Esophagus squamous epithelium (tissue), 5 donors: ENCODE data around the gene DAGLB. TPM values are rescaled to one million over a fixed set of nuclear protein-coding genes. Genes with fewer than 3 reads are reported as not detected.

Experiments
- DNase-seq: peaks from one replicate; lab custom pipeline; 2025; lab: John Stamatoyannopoulos, UW
- H3K27ac ChIP-seq, 4 donors: fragments of 200-600 bp; sonication (generic); one replicate each; pipeline ENCODE4 v1.5.1; 2016 to 2019; ENCODE audit warnings: mild to moderate bottlenecking in 1 of 4
- H3K27me3 ChIP-seq, 4 donors: fragments of 200-600 bp; sonication (generic); 1 replicate in 3 of 4; 2 replicates in 1 of 4; pipeline versions ENCODE4 v1.5.1 to v1.6.0; 2017 to 2021; ENCODE audit warnings: antibody characterized with exemption in 1 of 4
- H3K36me3 ChIP-seq, 3 donors: fragments of 200-600 bp; sonication (generic); one replicate each; pipeline ENCODE4 v1.5.1; 2016 to 2019
- H3K4me1 ChIP-seq, 3 donors: fragments of 200-600 bp; sonication (generic); one replicate each; pipeline ENCODE4 v1.5.1; 2017 to 2019
- H3K4me3 ChIP-seq, 4 donors: fragments of 200-600 bp; sonication (generic); 1 replicate in 3 of 4; 2 replicates in 1 of 4; pipeline ENCODE4 v1.5.1; 2016 to 2019; ENCODE audit warnings: mild to moderate bottlenecking in 2 of 4, moderate library complexity in 1 of 4
- H3K9me3 ChIP-seq, 3 donors: fragments of 200-600 bp; sonication (generic); one replicate each; pipeline ENCODE4 v1.5.1; 2016 to 2019
- POLR2A ChIP-seq, 4 donors: fragments of 450-650 bp; IDR thresholded peaks; one replicate each; pipeline ENCODE4 v1.6.1; 2017; ENCODE audit warnings: antibody characterized with exemption in 4 of 4, mild to moderate bottlenecking in 4 of 4, moderate library complexity in 3 of 4
- WGBS, 2 donors: methylation state at CpG; one replicate each; pipeline ENCODE4 v1.1.5; 2018; 5-methylcytosine and 5-hydroxymethylcytosine counted together
- intact Hi-C: fragments of 100-400 bp; cut with DNase I; formaldehyde crosslinking; loops from one replicate; pipeline ENCODE4 v1.15.0; 2022
- total RNA-seq, 4 donors: library from RNA; depleted of rRNA; stranded (reverse); fragments of >200 nt; gene quantifications; one replicate each; pipeline ENCODE4 v1.1.0, GENCODE V29; 2016
- TF ChIP-seq, protein P1 (sequence below), 6 experiments: fragments of 450-650 bp in 4 of 6; fragments of 200-600 bp in 2 of 6; sonication (generic) in 2 of 6; IDR thresholded peaks; one replicate each; pipeline ENCODE4 v1.5.1; 2016 to 2019; ENCODE audit warnings: antibody characterized with exemption in 6 of 6, mild to moderate bottlenecking in 4 of 6, moderate library complexity in 4 of 6
- donor health status: DM: yes; HTN: yes; CAD: no.

Gene DAGLB
- total RNA-seq, 4 donors from 2014 or later, result 7.1 to 12.4 (median 10.6) TPM

DNA sequence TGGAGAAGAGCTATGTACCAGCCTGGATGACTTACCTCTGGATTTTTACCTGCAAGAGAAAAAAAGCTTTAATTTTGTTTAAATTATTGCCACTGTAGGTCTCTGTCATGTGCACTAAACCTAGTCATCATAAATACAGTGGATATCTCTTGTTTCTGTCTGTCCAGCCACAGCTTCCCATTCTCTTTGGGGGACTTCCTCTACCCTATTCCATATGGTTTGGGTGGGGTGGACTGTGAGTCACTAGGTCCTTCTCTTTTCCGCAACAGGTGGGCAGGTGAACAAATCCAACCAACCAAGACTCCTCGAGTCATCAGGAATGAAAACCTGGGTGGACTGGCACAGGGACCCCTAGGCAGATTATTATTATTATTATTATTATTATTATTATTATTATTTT, 88.0 kb downstream of the DAGLB start:
- Histone ChIP-seq H3K9me3 (no peaks in the 10 kb centered on the region), H3K27ac (no peak overlapping the region), H3K27me3 (no peaks in the 10 kb centered on the region), H3K4me1 (no peaks in the 10 kb centered on the region), H3K4me3 (no peak overlapping the region), H3K36me3 (no peaks in the 10 kb centered on the region)
- WGBS, 2 donors, result 83 to 90% methylated on average over 2 of the region's 2 CpGs
- no peak for DNase-seq
- intact Hi-C loops, result no loop called here
- no peak for TF ChIP-seq POLR2A (IDR thresholded peaks at IDR 0.05)
- TF ChIP-seq, protein P1, sequence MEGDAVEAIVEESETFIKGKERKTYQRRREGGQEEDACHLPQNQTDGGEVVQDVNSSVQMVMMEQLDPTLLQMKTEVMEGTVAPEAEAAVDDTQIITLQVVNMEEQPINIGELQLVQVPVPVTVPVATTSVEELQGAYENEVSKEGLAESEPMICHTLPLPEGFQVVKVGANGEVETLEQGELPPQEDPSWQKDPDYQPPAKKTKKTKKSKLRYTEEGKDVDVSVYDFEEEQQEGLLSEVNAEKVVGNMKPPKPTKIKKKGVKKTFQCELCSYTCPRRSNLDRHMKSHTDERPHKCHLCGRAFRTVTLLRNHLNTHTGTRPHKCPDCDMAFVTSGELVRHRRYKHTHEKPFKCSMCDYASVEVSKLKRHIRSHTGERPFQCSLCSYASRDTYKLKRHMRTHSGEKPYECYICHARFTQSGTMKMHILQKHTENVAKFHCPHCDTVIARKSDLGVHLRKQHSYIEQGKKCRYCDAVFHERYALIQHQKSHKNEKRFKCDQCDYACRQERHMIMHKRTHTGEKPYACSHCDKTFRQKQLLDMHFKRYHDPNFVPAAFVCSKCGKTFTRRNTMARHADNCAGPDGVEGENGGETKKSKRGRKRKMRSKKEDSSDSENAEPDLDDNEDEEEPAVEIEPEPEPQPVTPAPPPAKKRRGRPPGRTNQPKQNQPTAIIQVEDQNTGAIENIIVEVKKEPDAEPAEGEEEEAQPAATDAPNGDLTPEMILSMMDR (IDR thresholded peaks at IDR 0.05), result no peak

Other genes with a start within 250 kb of the DAGLB start
- 10 to 100 TPM; 11.5 to 27.7 (median 12.7) TPM for gene CYTH3, start 175.3 kb downstream of the DAGLB start, total RNA-seq
- gene FAM220A, start 99.0 kb downstream of the DAGLB start, total RNA-seq, result 10 to 100 TPM; 10.6 to 21.2 (median 14.2) TPM
- gene RAC1, start 73.4 kb downstream of the DAGLB start, total RNA-seq, result 100 to 1,000 TPM; 174 to 310 (median 226) TPM
- gene KDELR2, start 36.2 kb upstream of the DAGLB start, total RNA-seq, result 10 to 100 TPM; 53.4 to 92.3 (median 65.8) TPM
- 1 to 10 TPM in 1 of 4 donors, under 1 TPM in 2, not detected in 1; 0.38 to 1.1 (median 0.44) TPM for gene GRID2IP, start 103.5 kb upstream of the DAGLB start, total RNA-seq
- 10 to 100 TPM in 3 of 4 donors, 1 to 10 TPM in 1; 9.4 to 29.4 (median 23.0) TPM for gene ZDHHC4, start 129.5 kb upstream of the DAGLB start, total RNA-seq
- 10 to 100 TPM in 3 of 4 donors, 1 to 10 TPM in 1; 9.2 to 21.9 (median 14.8) TPM for gene INTS15, start 142.1 kb upstream of the DAGLB start, total RNA-seq
- gene ZNF853, start 167.7 kb upstream of the DAGLB start, total RNA-seq, result 1 to 10 TPM in 3 of 4 donors, under 1 TPM in 1; 0.61 to 9.3 (median 2.1) TPM
- 10 to 100 TPM; 11.9 to 27.8 (median 20.4) TPM for gene ZNF316, start 189.4 kb upstream of the DAGLB start, total RNA-seq